MG63 (cell line): ENCODE data around the gene PPP1CB. TPM values are rescaled to one million over a fixed set of nuclear protein-coding genes. Genes with fewer than 3 reads are reported as not detected.

Experiments used
- DNase-seq: peaks from one replicate; pipeline ENCODE4 v3.0.0-alpha.2; 2020
- H3K27me3 ChIP-seq: fragments of 250-450 bp; sonication (Bioruptor Pico); 2 replicates; pipeline ENCODE4 v1.5.1; 2020; ENCODE audit warnings: mild to moderate bottlenecking, moderate library complexity
- H3K36me3 ChIP-seq: fragments of 250-450 bp; sonication (Bioruptor Pico); 2 replicates; pipeline ENCODE4 v1.5.1; 2020; ENCODE audit warnings: mild to moderate bottlenecking, moderate library complexity
- H3K4me3 ChIP-seq: fragments of 250-450 bp; sonication (Bioruptor Pico); 2 replicates; pipeline ENCODE4 v1.5.1; 2020; ENCODE audit warnings: mild to moderate bottlenecking, moderate library complexity
- H3K9me3 ChIP-seq: fragments of 250-450 bp; sonication (Bioruptor Pico); 2 replicates; pipeline ENCODE4 v1.5.1; 2020; ENCODE audit warnings: mild to moderate bottlenecking, moderate library complexity
- total RNA-seq: library from RNA; depleted of rRNA; stranded (reverse); fragments of >200 nt; shearing (Covaris generic); gene quantifications from 2 replicates; pipeline ENCODE4 v1.2.3, GENCODE V29; 2014; ENCODE audit warnings: low replicate concordance; rRNA removed

PPP1CB gene
- total RNA-seq = 108 and 180 TPM in 2 replicates

GRCh38 chr2:28751252-28751955 is at the start of gene PPP1CB:
PPP1CB (plus strand) TSS chr2:28751830; CDS start chr2:28752125, 295 bp downstream.
- H3K4me3 ChIP-seq = peak within 1 kb of the TSS; percentile 96
- peaks cover 3% of the 10 kb centered on the region; the same call in 1 of the 2 replicates for H3K36me3 ChIP-seq
- H3K9me3 ChIP-seq = no peaks in the 10 kb centered on the region
- H3K27me3 ChIP-seq = no peaks in the 10 kb centered on the region
- DNase-seq = peak; percentile 97

GRCh38 chr2:28702415-28702861 is 49.2 kb upstream of the PPP1CB start:
- no peaks in the 10 kb centered on the region for H3K27me3 ChIP-seq
- no peaks in the 10 kb centered on the region for H3K9me3 ChIP-seq
- no peaks in the 10 kb centered on the region for H3K36me3 ChIP-seq
- no peak for DNase-seq
- no peak overlapping the region for H3K4me3 ChIP-seq

DNA sequence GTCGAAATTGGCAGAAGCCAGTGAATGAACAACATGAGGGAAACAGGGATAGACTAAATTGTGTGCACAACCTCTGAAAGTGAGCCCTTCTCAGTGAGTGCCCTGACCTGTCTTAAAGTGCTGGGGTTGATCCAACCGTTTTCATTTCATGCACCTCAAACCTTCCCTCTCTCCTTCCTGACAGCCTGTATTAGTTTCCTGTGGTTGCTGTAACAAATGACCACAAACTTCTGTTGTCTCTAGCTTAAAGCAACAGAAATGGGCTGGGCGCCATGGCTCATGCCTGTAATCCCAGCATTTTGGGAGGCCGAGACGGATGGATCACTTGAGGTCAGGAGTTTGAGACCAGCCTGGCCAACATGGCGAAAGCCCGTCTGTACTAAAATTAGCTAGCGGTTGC is 48.8 kb upstream of the PPP1CB start:
- H3K27me3 ChIP-seq = no peaks in the 10 kb centered on the region
- no peaks in the 10 kb centered on the region for H3K36me3 ChIP-seq
- no peak overlapping the region for H3K4me3 ChIP-seq
- H3K9me3 ChIP-seq = no peaks in the 10 kb centered on the region
- DNase-seq = no peak

GRCh38 chr2:28704621-28705020 is 47.0 kb upstream of the PPP1CB start:
- H3K27me3 ChIP-seq = no peaks in the 10 kb centered on the region
- no peak for DNase-seq
- H3K36me3 ChIP-seq = no peaks in the 10 kb centered on the region
- H3K9me3 ChIP-seq = no peaks in the 10 kb centered on the region
- no peak overlapping the region for H3K4me3 ChIP-seq

DNA sequence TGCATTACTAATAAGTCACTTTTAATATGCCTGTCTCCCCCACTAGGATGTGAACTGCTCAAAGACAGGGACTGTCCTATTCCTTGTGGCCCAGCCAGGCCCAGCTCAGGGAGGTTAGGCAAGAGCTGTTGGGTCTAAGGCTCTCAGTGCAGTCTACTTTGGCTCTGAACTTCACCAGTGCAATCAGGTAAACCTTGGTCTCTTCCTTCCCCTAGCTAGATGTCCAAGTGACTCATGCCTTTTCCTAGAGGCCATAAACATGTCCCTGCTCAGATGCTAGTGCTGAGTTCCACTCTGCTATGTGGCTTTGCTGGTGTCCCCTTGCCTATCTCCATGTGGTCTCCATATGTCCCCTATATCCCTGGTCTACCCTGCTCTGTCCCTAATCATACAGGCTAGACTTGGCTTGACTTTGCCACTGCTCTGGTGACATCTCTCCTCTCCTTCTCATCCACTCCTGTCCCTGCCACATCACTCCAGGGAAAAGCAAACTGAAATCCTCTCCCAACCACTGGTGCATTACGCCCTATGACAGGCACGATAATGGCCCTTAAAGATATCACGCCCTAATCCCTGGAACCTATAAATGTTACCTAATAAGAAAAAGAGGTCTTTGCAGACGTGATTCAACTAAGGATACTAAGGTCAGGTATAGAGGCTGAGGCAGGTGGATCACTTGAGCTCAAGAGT is 45.7 kb upstream of the PPP1CB start:
- no peak for DNase-seq
- Histone ChIP-seq H3K4me3 (no peak overlapping the region), H3K27me3 (no peaks in the 10 kb centered on the region), H3K9me3 (no peaks in the 10 kb centered on the region), H3K36me3 (no peaks in the 10 kb centered on the region)

DNA sequence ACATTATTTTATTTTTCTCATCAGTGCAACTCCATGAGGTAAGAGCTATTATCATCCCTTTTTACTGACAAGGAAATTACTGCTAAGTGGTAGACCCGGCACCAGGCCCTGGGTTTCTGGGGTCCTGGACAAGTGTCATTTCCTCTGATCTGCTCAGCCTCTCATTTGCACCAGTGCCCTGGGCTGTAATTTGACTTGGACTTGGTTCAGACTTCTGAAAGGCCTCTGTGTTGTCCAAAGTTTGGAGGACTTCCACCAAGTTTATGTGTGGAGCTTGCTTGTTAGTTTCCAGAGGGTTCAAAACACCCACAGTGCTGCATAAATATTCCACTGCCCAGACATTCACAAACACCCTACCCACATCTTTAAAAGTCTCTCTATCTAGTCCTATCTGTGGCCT is 44.0 kb upstream of the PPP1CB start:
- Histone ChIP-seq H3K4me3 (no peak overlapping the region), H3K36me3 (no peaks in the 10 kb centered on the region), H3K9me3 (no peaks in the 10 kb centered on the region), H3K27me3 (no peaks in the 10 kb centered on the region)
- DNase-seq = no peak

GRCh38 chr2:28709101-28709500 is 42.5 kb upstream of the PPP1CB start:
- no peak for DNase-seq
- H3K4me3 ChIP-seq = no peak overlapping the region
- H3K36me3 ChIP-seq = no peaks in the 10 kb centered on the region
- no peaks in the 10 kb centered on the region for H3K9me3 ChIP-seq
- H3K27me3 ChIP-seq = no peaks in the 10 kb centered on the region

DNA sequence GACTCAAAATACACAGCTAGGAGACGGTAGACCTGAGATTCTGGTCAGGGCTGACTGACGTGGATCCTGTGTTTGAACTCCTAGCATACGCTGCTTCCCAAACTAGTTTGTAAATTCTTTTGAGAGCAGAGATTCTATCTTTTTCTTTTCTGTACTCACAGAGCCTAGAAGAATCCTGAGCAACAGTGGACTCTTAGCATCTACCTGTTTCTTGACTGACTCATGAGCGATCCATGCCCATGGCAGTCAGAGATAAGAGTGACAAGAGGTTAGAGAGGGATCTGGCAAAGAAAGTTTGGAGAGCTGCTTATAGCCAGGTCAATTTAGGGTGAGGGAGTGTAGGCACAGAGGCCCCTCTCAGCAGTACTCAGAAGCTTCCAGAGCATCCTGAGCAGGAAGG is 41.1 kb upstream of the PPP1CB start:
- DNase-seq = no peak
- no peaks in the 10 kb centered on the region for H3K36me3 ChIP-seq
- H3K9me3 ChIP-seq = no peaks in the 10 kb centered on the region
- H3K27me3 ChIP-seq = no peaks in the 10 kb centered on the region
- no peak overlapping the region for H3K4me3 ChIP-seq

DNA sequence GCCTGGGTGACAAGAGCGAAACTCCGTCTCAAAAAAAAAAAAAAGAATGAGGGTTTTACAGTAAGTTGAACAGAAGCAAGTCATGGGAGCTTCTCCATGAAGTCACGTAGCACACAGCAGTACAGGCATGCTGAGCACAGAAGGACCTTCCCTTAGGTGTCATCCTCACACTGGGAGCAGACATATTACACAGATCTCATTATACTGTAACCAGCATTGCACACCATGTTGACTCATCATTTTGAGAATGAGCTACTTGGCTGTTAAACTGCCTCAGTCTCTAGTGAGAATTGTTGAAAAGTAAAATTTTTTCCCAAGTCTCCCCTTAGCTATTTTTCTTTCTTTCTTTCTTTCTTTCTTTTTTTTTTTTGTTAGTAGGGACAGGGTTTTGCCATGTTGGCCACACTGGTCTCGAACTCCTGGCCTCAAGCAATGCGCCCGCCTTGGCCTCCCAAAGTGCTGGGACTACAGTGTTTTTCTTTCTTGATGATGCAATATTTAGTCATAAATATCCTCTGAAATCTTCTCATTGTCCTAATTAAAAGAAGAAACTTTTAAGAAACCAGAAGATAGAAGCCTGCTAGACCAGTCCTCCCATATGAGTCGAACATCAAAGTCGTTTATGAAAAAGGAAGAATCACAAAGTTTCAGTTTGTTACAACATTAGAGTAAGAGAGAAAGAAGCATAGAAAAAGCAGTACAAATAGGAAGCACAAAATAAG is 37.9 kb upstream of the PPP1CB start:
- no peak overlapping the region for H3K4me3 ChIP-seq
- H3K9me3 ChIP-seq = no peaks in the 10 kb centered on the region
- no peaks in the 10 kb centered on the region for H3K36me3 ChIP-seq
- H3K27me3 ChIP-seq = no peaks in the 10 kb centered on the region
- peak; percentile 12 for DNase-seq

GRCh38 chr2:28716265-28716865 is 35.3 kb upstream of the PPP1CB start:
- Histone ChIP-seq H3K27me3 (no peaks in the 10 kb centered on the region), H3K4me3 (no peak overlapping the region), H3K36me3 (no peaks in the 10 kb centered on the region), H3K9me3 (no peaks in the 10 kb centered on the region; the same call in 1 of the 2 replicates)
- DNase-seq = peak; percentile 75

GRCh38 chr2:28717339-28717758 is 34.3 kb upstream of the PPP1CB start:
- Histone ChIP-seq H3K9me3 (no peaks in the 10 kb centered on the region; the same call in 1 of the 2 replicates), H3K4me3 (no peak overlapping the region), H3K27me3 (no peaks in the 10 kb centered on the region), H3K36me3 (no peaks in the 10 kb centered on the region)
- peak; percentile 77 for DNase-seq

GRCh38 chr2:28720345-28720744 is 31.3 kb upstream of the PPP1CB start:
- no peak for DNase-seq
- Histone ChIP-seq H3K9me3 (no peaks in the 10 kb centered on the region; the same call in 1 of the 2 replicates), H3K27me3 (no peaks in the 10 kb centered on the region), H3K4me3 (no peak overlapping the region), H3K36me3 (no peaks in the 10 kb centered on the region)

- no peak for DNase-seq
- no peak overlapping the region for H3K4me3 ChIP-seq
- no peaks in the 10 kb centered on the region for H3K27me3 ChIP-seq
- no peaks in the 10 kb centered on the region for H3K36me3 ChIP-seq
- no peaks in the 10 kb centered on the region; the same call in 1 of the 2 replicates for H3K9me3 ChIP-seq
Observed at GRCh38 chr2:28721601-28722191, 29.9 kb upstream of the PPP1CB start.

- no peaks in the 10 kb centered on the region for H3K9me3 ChIP-seq
- DNase-seq = no peak
- H3K27me3 ChIP-seq = no peaks in the 10 kb centered on the region
- no peaks in the 10 kb centered on the region for H3K36me3 ChIP-seq
- no peak overlapping the region for H3K4me3 ChIP-seq
Observed at GRCh38 chr2:28725021-28725711, 26.5 kb upstream of the PPP1CB start.

DNA sequence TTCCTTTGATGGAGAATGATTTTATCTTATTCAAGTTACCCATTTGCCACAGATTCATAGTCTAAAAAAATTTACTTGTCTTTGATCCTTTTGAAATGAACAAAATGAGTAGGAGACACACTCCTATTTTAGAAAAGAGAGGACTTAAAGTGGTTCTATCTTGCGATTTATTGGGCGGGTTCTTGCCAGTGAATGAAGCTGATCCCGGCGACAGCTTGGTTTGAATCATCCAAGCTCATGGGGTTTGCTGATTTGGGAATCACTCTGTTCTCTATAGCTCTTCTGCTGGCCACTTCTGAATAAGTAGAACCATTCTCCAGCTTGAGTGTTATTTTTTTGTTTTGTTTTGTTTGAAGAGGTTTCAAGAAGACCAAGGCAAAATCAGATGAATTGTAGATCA is 25.5 kb upstream of the PPP1CB start:
- no peak for DNase-seq
- no peak overlapping the region for H3K4me3 ChIP-seq
- no peaks in the 10 kb centered on the region for H3K36me3 ChIP-seq
- H3K9me3 ChIP-seq = no peaks in the 10 kb centered on the region
- H3K27me3 ChIP-seq = no peaks in the 10 kb centered on the region

- Histone ChIP-seq H3K27me3 (no peaks in the 10 kb centered on the region), H3K4me3 (no peak overlapping the region), H3K9me3 (no peaks in the 10 kb centered on the region), H3K36me3 (no peaks in the 10 kb centered on the region)
- DNase-seq = no peak
Observed at GRCh38 chr2:28729698-28730097, 21.9 kb upstream of the PPP1CB start.
